Sigmoid colon (tissue), 7 donors: Measurements from ENCODE around the gene SRBD1. TPM values are rescaled to one million over a fixed set of nuclear protein-coding genes. Genes with fewer than 3 reads are reported as not detected.

Experiments used
- DNase-seq: peaks from one replicate; pipeline ENCODE4 v3.0.0-alpha.2; 2019
- H3K27ac ChIP-seq, 4 donors: fragments of 200-600 bp; sonication (generic); one replicate each; pipeline ENCODE4 v1.5.1; 2016 to 2019; ENCODE audit warnings: mild to moderate bottlenecking in 1 of 4
- H3K27me3 ChIP-seq, 3 donors: fragments of 200-600 bp; sonication (generic); one replicate each; pipeline ENCODE4 v1.5.1; 2019; ENCODE audit warnings: mild to moderate bottlenecking in 1 of 3
- H3K36me3 ChIP-seq, 4 donors: fragments of 200-600 bp; sonication (generic); one replicate each; pipeline ENCODE4 v1.5.1; 2016 to 2019
- H3K4me1 ChIP-seq, 4 donors: fragments of 200-600 bp; sonication (generic); one replicate each; pipeline ENCODE4 v1.5.1; 2017 to 2019
- H3K4me3 ChIP-seq, 4 donors: fragments of 200-600 bp; sonication (generic); one replicate each; pipeline ENCODE4 v1.5.1; 2017 to 2019; ENCODE audit warnings: mild to moderate bottlenecking in 2 of 4, moderate library complexity in 1 of 4
- H3K9me3 ChIP-seq, 4 donors: fragments of 200-600 bp in 3 of 4; sonication (generic) in 3 of 4; one replicate each; pipeline versions ENCODE4 v1.5.1 to v1.6.1; 2013 to 2019
- EP300 ChIP-seq, 4 donors: sonication (generic); formaldehyde crosslinking; IDR thresholded peaks; one replicate each; pipeline ENCODE4 v1.6.1; 2017; ENCODE audit warnings: antibody characterized with exemption in 4 of 4
- POLR2A ChIP-seq, 2 donors: fragments of 450-650 bp; IDR thresholded peaks; one replicate each; pipeline ENCODE4 v1.6.1; 2016; ENCODE audit warnings: antibody characterized with exemption in 2 of 2, mild to moderate bottlenecking in 2 of 2, moderate library complexity in 2 of 2
- POLR2AphosphoS5 ChIP-seq, 4 donors: sonication (generic); formaldehyde crosslinking; IDR thresholded peaks; one replicate each; pipeline ENCODE4 v1.6.1; 2017; ENCODE audit warnings: antibody characterized with exemption in 4 of 4
- WGBS, 2 donors: extraction: QIAGEN DNeasy Blood & Tissue Kit; methylation state at CpG; one replicate each; pipeline ENCODE4 v1.1.7; 2013; 5-methylcytosine and 5-hydroxymethylcytosine counted together
- intact Hi-C: fragments of 100-400 bp; cut with DNase I; formaldehyde crosslinking; loops from one replicate; pipeline ENCODE4 v1.15.1; 2023
- polyA plus RNA-seq, 3 donors: library from polyadenylated mRNA; stranded (reverse); fragments of 200-250 nt; gene quantifications; one replicate each; pipeline ENCODE4 v1.2.3, GENCODE V29; 2013
- total RNA-seq, 4 donors: library from RNA; depleted of rRNA; stranded (reverse); fragments of >200 nt; gene quantifications; one replicate each; pipeline ENCODE4 v1.1.0, GENCODE V29; 2016
- TF ChIP-seq, protein P1 (sequence below), 4 experiments: fragments of 450-650 bp in 3 of 4; fragments of 200-600 bp in 1 of 4; IDR thresholded peaks; one replicate each; pipeline ENCODE4 v1.5.1; 2016 to 2019; ENCODE audit warnings: antibody characterized with exemption in 4 of 4, mild to moderate bottlenecking in 3 of 4, moderate library complexity in 2 of 4
- donor health status: healthy with polysubstance abuse.
- donor health status: Bipolar disorder and iron deficiency.
- donor health status: healthy.

Gene SRBD1
- total and polyA plus RNA-seq, 7 donors: 9.0 to 31.4 (median 16.0) TPM

DNA sequence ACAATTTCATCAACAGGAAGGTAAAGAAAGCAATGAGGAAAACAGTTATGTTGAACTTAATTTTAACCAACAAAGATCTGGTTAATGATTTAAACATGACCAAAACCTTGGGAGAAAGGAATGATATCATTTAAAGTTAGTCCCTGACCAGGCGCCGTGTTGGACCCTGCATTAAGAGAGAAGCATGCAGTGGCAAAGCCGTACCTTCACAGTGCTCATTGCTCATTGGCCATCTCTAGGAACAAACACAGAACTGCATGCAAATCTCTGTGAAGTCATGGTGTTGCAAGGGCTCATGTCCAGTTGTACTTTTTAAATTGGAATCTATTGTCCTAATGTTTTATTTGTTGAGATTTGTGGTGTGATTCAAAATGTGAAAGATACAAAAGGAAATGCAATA is 12.0 kb upstream of the SRBD1 start:
- H3K4me1 ChIP-seq: no peaks in the 10 kb centered on the region
- no peak overlapping the region for H3K4me3 ChIP-seq
- TF ChIP-seq POLR2AphosphoS5 (IDR thresholded peaks at IDR 0.05): no peak
- TF ChIP-seq, protein P1, sequence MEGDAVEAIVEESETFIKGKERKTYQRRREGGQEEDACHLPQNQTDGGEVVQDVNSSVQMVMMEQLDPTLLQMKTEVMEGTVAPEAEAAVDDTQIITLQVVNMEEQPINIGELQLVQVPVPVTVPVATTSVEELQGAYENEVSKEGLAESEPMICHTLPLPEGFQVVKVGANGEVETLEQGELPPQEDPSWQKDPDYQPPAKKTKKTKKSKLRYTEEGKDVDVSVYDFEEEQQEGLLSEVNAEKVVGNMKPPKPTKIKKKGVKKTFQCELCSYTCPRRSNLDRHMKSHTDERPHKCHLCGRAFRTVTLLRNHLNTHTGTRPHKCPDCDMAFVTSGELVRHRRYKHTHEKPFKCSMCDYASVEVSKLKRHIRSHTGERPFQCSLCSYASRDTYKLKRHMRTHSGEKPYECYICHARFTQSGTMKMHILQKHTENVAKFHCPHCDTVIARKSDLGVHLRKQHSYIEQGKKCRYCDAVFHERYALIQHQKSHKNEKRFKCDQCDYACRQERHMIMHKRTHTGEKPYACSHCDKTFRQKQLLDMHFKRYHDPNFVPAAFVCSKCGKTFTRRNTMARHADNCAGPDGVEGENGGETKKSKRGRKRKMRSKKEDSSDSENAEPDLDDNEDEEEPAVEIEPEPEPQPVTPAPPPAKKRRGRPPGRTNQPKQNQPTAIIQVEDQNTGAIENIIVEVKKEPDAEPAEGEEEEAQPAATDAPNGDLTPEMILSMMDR (IDR thresholded peaks at IDR 0.05): no peak
- no peak for TF ChIP-seq EP300 (IDR thresholded peaks at IDR 0.05)
- TF ChIP-seq POLR2A (IDR thresholded peaks at IDR 0.05): no peak
- H3K9me3 ChIP-seq: no peaks in the 10 kb centered on the region
- intact Hi-C loops: no loop called here
- no peaks in the 10 kb centered on the region for H3K27me3 ChIP-seq
- H3K27ac ChIP-seq: no peak overlapping the region
- WGBS, 2 donors: 85 to 89% methylated on average over 3 of the region's 3 CpGs
- DNase-seq: no peak
- no peaks in the 10 kb centered on the region for H3K36me3 ChIP-seq

DNA sequence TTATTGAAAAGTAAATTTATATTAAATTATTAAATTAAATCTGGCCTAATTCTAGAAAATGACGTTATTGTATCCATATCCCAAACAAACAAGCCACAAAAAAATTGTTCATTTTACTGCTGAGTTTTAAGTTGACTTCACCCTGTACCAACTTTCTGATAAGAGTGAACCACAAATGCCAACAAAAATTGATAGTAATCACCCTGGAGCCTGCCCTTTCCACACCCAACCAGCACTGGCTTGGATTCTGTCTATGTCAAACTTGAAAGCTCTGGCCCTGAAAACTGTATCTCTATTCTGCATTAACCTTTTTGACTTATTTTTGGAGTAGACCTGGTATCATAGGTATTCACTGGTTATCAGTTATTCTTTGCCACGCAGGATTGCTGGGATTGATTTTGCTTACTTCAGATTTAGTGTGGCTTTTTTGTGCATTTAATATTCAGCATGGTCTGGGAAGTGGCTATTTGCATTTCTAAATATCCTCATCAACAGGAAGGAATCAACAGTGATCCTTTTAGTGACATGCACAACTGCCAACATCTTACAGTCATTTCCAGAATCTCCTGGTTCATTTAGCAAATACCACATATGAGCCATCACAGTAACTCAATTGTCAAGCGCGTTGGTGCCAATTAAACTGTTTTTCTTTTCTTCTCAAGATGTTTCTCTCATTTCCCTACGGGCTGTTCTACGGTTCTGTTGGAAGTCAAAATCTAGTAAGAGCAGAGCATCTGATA is 11.4 kb upstream of the SRBD1 start:
- Histone ChIP-seq H3K4me3 (no peak overlapping the region), H3K4me1 (peaks cover 0 to under 1% (median 0%) of the 10 kb centered on the region in 4 donors), H3K27ac (no peak overlapping the region), H3K36me3 (no peaks in the 10 kb centered on the region), H3K9me3 (no peaks in the 10 kb centered on the region), H3K27me3 (no peaks in the 10 kb centered on the region)
- DNase-seq: no peak
- intact Hi-C loops: no loop called here
- TF ChIP-seq EP300 (IDR thresholded peaks at IDR 0.05): no peak
- no peak for TF ChIP-seq POLR2A (IDR thresholded peaks at IDR 0.05)
- TF ChIP-seq, protein P1 (IDR thresholded peaks at IDR 0.05): no peak
- TF ChIP-seq POLR2AphosphoS5 (IDR thresholded peaks at IDR 0.05): no peak
- 89 to 93% methylated on average over 6 of the region's 6 CpGs for WGBS, 2 donors

DNA sequence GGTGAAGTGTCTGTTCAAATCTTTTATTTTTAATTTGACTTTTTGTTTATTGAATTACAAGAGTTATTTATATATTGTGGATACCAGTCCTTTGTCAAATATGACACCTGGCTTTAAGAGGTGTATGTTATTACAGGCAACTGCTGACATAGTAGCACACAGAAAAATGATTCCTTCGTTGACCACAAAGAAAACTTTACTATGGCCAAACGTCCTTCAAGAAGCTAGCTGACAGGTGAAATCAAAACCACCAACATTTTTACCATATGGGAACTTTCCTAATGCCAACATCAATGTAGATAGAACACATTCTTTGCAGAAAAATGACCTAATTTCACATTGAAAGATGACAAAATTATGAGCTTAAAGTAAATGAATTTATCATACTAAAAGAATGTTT is 6.4 kb upstream of the SRBD1 start:
- Histone ChIP-seq H3K4me1 (peaks cover 0 to 5% (median 0%) of the 10 kb centered on the region in 4 donors), H3K27me3 (no peaks in the 10 kb centered on the region), H3K27ac (no peak overlapping the region), H3K36me3 (no peaks in the 10 kb centered on the region), H3K9me3 (no peaks in the 10 kb centered on the region), H3K4me3 (no peak overlapping the region)
- intact Hi-C loops: no loop called here
- TF ChIP-seq, protein P1 (IDR thresholded peaks at IDR 0.05): no peak
- TF ChIP-seq POLR2AphosphoS5 (IDR thresholded peaks at IDR 0.05): no peak
- no peak for TF ChIP-seq EP300 (IDR thresholded peaks at IDR 0.05)
- TF ChIP-seq POLR2A (IDR thresholded peaks at IDR 0.05): no peak
- 54 to 59% methylated on average over 2 of the region's 2 CpGs for WGBS, 2 donors
- DNase-seq: no peak

DNA sequence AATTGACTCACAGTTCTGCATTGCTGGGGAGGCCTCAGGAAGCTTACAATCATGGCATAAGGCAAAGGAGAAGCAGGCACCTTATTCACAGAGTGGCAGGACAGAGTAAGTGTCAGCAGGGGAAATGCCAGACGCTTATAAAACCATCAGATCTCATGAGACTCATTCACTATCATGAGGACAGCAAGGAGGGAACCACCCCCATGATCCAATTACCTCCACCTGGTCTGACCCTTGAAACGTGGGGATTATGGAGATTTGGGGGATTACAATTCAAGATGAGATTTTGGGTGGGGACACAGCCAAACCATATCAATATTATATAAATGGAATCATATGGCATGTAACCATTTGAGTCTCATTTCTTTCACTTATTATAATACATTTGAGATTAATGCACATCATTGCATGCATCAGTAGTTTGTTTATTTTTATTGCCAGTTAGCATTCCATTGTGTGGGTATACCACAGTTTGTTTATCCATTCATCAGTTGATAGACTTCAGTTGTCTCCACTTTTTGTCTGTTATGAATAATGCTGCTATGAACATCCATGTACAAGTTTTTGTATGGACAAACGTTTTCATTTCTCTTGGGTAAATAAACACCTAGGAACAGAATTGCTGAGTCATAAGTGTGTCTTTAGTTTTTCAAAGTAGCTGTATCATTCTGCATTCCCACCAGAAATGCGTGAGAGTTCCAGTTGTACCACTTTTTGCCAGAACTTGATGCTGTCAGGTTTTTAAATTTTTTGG is 5.8 kb upstream of the SRBD1 start:
- intact Hi-C loops: no loop called here
- DNase-seq: no peak
- no peaks in the 10 kb centered on the region for H3K9me3 ChIP-seq
- no peak overlapping the region for H3K4me3 ChIP-seq
- WGBS, 2 donors: 48 to 58% methylated on average over 4 of the region's 4 CpGs
- H3K36me3 ChIP-seq: no peaks in the 10 kb centered on the region
- TF ChIP-seq, protein P1 (IDR thresholded peaks at IDR 0.05): no peak
- TF ChIP-seq POLR2A (IDR thresholded peaks at IDR 0.05) (no peak), EP300 (IDR thresholded peaks at IDR 0.05) (no peak)
- no peaks in the 10 kb centered on the region for H3K27me3 ChIP-seq
- H3K4me1 ChIP-seq: peaks cover 0 to 5% (median under 1%) of the 10 kb centered on the region in 4 donors
- H3K27ac ChIP-seq: no peak overlapping the region
